H1 (cell line): ENCODE data around the gene PSMB11. TPM values are rescaled to one million over a fixed set of nuclear protein-coding genes. Genes with fewer than 3 reads are reported as not detected.

ENCODE experiments used
- ASH2L ChIP-seq: fragments of 200-600, 300-600 bp; sonication (generic); IDR thresholded peaks from one replicate; pipeline ENCODE4 v1.7.1; 2017; ENCODE audit warnings: low read length
- JUN ChIP-seq: IDR thresholded peaks from 2 replicates; pipeline ENCODE4 v1.6.1; 2011; ENCODE audit warnings: low read depth, mild to moderate bottlenecking, improper control_type of control experiment, low read length
- PHF8 ChIP-seq: fragments of 200-600 bp; sonication (generic); conservative IDR thresholded peaks from 2 replicates; pipeline ENCODE4 v1.7.1; 2012; ENCODE audit warnings: low read depth, mild to moderate bottlenecking, inconsistent platforms, low read length, moderate library complexity
- RBBP5 ChIP-seq: IDR thresholded peaks from 2 replicates; pipeline ENCODE4 v1.7.1; 2012; ENCODE audit warnings: low read depth, mild to moderate bottlenecking, inconsistent platforms, low read length, moderate library complexity, borderline replicate concordance
- SP2 ChIP-seq: IDR thresholded peaks from 2 replicates; pipeline ENCODE4 v1.6.1; 2012; ENCODE audit warnings: mild to moderate bottlenecking, low read length, inconsistent platforms
- ZNF274 ChIP-seq: IDR thresholded peaks from 2 replicates; pipeline ENCODE4 v1.7.0; 2012; ENCODE audit warnings: low read length, borderline replicate concordance; ENCODE audit errors: extremely low read depth
- polyA plus RNA-seq, 7 experiments: library from polyadenylated mRNA; depleted of rRNA in 3 of 7; stranded (reverse) in 5 of 7; unstranded in 2 of 7; fragments of >200 nt in 5 of 7; fragments of 200-250 nt in 2 of 7; gene quantifications; 1 replicate in 5 of 7; 2 replicates in 1 of 7; 4 replicates in 1 of 7; pipeline versions ENCODE4 v1.2.1 to v1.2.3, GENCODE V29; 2011 to 2013; ENCODE audit warnings: missing spikeins in 2 of 7, mixed read lengths in 2 of 7
- total RNA-seq: library from RNA; stranded (reverse); fragmentation: NEBNext Ultra II Directional; extraction: Animal tissue kit (Norgen Biotek cat#: 25700); gene quantifications from 2 replicates; pipeline ENCODE4 v1.2.1, GENCODE V29; 2021
- TF ChIP-seq, protein P1 (sequence below): fragments of 300-600 bp; sonication (generic); IDR thresholded peaks from 2 replicates; pipeline ENCODE4 v1.7.1; 2012; ENCODE audit warnings: low read length, moderate library complexity, mild to moderate bottlenecking, inconsistent platforms; ENCODE audit not compliant: insufficient replicate concordance
- TF ChIP-seq, protein P2 (sequence below): IDR thresholded peaks from 2 replicates; pipeline ENCODE4 v1.6.1; 2012; ENCODE audit warnings: low read length, inconsistent platforms

Gene PSMB11
- total and polyA plus RNA-seq, 2 of the 8 experiments (the other 6 are each of a cell fraction or from before 2014, with no cell fraction given) = not detected

DNA sequence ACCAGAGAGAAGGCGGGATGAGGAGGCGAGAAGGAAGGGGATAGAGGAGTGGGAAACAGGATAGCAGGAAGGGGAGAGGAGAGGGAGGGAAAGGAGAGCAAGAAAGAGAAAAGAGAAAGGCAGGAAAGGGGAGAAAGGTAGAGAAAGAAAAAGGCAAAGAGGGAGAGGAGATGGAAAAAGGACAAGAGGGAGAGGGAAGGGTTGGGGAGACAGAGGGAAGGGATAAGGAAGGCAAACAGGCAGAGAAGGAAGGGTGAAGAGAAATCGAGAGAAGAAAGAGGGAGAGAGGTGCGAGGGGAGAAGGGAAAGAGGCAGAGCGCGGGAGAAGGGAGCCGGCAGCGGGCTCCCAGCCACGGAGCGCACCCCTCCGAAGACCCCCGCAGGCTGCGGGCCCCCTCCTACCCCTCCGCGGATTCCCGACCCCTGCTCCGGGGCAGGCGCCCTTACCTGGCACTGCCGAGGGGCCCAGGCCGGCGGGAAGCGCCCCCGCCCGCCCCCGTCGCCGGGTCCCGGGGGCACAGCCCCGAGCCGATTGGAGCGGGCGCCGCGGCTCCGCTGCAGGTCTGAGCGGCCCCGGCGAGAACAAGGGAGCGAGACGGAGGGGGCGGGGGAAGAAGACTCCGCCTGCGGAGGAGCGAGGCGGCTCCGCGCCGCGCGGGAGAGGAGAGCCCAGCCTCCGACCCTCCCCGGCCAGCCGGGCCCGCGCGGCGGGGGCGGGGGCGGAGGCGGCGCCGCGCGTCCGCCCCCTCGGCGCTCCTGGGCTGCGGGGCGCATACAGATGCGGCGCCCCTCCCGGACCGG is 15.1 kb downstream of the PSMB11 start, which contains the start of gene CDH24 (continued):
- TF ChIP-seq, protein P1, sequence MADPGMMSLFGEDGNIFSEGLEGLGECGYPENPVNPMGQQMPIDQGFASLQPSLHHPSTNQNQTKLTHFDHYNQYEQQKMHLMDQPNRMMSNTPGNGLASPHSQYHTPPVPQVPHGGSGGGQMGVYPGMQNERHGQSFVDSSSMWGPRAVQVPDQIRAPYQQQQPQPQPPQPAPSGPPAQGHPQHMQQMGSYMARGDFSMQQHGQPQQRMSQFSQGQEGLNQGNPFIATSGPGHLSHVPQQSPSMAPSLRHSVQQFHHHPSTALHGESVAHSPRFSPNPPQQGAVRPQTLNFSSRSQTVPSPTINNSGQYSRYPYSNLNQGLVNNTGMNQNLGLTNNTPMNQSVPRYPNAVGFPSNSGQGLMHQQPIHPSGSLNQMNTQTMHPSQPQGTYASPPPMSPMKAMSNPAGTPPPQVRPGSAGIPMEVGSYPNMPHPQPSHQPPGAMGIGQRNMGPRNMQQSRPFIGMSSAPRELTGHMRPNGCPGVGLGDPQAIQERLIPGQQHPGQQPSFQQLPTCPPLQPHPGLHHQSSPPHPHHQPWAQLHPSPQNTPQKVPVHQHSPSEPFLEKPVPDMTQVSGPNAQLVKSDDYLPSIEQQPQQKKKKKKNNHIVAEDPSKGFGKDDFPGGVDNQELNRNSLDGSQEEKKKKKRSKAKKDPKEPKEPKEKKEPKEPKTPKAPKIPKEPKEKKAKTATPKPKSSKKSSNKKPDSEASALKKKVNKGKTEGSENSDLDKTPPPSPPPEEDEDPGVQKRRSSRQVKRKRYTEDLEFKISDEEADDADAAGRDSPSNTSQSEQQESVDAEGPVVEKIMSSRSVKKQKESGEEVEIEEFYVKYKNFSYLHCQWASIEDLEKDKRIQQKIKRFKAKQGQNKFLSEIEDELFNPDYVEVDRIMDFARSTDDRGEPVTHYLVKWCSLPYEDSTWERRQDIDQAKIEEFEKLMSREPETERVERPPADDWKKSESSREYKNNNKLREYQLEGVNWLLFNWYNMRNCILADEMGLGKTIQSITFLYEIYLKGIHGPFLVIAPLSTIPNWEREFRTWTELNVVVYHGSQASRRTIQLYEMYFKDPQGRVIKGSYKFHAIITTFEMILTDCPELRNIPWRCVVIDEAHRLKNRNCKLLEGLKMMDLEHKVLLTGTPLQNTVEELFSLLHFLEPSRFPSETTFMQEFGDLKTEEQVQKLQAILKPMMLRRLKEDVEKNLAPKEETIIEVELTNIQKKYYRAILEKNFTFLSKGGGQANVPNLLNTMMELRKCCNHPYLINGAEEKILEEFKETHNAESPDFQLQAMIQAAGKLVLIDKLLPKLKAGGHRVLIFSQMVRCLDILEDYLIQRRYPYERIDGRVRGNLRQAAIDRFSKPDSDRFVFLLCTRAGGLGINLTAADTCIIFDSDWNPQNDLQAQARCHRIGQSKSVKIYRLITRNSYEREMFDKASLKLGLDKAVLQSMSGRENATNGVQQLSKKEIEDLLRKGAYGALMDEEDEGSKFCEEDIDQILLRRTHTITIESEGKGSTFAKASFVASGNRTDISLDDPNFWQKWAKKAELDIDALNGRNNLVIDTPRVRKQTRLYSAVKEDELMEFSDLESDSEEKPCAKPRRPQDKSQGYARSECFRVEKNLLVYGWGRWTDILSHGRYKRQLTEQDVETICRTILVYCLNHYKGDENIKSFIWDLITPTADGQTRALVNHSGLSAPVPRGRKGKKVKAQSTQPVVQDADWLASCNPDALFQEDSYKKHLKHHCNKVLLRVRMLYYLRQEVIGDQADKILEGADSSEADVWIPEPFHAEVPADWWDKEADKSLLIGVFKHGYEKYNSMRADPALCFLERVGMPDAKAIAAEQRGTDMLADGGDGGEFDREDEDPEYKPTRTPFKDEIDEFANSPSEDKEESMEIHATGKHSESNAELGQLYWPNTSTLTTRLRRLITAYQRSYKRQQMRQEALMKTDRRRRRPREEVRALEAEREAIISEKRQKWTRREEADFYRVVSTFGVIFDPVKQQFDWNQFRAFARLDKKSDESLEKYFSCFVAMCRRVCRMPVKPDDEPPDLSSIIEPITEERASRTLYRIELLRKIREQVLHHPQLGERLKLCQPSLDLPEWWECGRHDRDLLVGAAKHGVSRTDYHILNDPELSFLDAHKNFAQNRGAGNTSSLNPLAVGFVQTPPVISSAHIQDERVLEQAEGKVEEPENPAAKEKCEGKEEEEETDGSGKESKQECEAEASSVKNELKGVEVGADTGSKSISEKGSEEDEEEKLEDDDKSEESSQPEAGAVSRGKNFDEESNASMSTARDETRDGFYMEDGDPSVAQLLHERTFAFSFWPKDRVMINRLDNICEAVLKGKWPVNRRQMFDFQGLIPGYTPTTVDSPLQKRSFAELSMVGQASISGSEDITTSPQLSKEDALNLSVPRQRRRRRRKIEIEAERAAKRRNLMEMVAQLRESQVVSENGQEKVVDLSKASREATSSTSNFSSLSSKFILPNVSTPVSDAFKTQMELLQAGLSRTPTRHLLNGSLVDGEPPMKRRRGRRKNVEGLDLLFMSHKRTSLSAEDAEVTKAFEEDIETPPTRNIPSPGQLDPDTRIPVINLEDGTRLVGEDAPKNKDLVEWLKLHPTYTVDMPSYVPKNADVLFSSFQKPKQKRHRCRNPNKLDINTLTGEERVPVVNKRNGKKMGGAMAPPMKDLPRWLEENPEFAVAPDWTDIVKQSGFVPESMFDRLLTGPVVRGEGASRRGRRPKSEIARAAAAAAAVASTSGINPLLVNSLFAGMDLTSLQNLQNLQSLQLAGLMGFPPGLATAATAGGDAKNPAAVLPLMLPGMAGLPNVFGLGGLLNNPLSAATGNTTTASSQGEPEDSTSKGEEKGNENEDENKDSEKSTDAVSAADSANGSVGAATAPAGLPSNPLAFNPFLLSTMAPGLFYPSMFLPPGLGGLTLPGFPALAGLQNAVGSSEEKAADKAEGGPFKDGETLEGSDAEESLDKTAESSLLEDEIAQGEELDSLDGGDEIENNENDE = no peak
- TF ChIP-seq, protein P2, sequence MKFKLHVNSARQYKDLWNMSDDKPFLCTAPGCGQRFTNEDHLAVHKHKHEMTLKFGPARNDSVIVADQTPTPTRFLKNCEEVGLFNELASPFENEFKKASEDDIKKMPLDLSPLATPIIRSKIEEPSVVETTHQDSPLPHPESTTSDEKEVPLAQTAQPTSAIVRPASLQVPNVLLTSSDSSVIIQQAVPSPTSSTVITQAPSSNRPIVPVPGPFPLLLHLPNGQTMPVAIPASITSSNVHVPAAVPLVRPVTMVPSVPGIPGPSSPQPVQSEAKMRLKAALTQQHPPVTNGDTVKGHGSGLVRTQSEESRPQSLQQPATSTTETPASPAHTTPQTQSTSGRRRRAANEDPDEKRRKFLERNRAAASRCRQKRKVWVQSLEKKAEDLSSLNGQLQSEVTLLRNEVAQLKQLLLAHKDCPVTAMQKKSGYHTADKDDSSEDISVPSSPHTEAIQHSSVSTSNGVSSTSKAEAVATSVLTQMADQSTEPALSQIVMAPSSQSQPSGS = no peak
- TF ChIP-seq ASH2L (no peak), RBBP5 (peak; percentile 58; the same call in 1 of the 2 replicates), ZNF274 (no peak), PHF8 (peak; percentile 65), JUN (no peak), SP2 (no peak)
